ENCODE data around the gene MBD6.

DNA sequence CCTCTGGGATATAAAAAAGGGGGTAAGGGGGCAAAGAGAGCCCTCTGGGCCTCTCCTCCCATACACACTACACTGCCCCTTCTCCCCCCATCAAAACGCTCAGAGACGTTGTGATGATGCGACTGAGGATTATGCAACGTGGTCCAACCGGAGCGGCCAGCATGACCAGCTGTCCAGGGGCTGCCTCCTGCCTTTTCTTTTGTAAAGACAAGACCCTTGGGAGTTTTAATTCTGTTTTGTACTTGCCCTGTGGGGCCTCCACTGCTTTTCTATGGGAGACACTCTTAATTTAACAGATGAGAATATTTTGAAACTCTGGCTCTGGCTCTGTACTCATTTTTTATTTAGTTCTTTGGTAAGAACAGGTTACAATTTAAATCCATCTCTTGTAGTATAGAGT, 7.2 kb downstream of the MBD6 start:
- TF ChIP-seq, protein P1, sequence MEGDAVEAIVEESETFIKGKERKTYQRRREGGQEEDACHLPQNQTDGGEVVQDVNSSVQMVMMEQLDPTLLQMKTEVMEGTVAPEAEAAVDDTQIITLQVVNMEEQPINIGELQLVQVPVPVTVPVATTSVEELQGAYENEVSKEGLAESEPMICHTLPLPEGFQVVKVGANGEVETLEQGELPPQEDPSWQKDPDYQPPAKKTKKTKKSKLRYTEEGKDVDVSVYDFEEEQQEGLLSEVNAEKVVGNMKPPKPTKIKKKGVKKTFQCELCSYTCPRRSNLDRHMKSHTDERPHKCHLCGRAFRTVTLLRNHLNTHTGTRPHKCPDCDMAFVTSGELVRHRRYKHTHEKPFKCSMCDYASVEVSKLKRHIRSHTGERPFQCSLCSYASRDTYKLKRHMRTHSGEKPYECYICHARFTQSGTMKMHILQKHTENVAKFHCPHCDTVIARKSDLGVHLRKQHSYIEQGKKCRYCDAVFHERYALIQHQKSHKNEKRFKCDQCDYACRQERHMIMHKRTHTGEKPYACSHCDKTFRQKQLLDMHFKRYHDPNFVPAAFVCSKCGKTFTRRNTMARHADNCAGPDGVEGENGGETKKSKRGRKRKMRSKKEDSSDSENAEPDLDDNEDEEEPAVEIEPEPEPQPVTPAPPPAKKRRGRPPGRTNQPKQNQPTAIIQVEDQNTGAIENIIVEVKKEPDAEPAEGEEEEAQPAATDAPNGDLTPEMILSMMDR (IDR thresholded peaks at IDR 0.05; ENCODE audit: insufficient read depth, low read length, poor library complexity, severe bottlenecking): no peak
- TF ChIP-seq EZH2phosphoT487 (conservative IDR thresholded peaks at IDR 0.05; ENCODE audit: low read length): no peak

All from SU-DHL-6 (cell line).